ENCODE data around the gene HACE1.

HACE1 gene

DNA sequence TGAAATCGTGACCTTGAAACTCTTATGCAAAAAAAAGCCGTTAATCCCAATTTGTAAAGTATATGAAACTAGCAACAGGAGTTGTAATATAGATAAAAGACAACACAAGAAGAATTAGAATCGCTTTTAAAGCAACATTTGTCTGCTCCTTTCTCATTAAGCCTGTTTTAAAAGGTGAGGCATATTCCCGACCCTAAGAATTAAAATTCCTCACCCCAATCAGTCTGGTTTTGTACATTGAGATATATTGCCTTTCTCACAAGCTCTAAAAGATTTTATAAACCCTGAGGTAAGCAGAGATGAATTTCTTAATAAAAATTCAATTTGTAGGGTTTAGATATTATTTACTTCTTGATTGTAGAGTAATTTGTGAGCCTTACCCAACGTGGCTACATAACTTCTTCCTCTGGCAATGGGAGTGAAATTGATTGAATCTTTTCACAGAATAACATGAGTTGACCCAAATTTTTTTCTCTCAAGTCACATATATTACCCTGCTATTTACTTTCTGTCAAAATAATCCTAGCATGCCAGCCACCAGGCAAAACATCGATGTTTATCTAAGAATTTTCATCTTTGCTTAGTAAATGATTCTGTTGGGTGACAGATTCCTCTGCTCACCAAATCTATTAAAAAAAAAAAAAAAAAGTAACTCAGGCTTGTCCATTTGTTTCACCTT is 173.7 kb downstream of the HACE1 start:
- no peak for DNase-seq

DNA sequence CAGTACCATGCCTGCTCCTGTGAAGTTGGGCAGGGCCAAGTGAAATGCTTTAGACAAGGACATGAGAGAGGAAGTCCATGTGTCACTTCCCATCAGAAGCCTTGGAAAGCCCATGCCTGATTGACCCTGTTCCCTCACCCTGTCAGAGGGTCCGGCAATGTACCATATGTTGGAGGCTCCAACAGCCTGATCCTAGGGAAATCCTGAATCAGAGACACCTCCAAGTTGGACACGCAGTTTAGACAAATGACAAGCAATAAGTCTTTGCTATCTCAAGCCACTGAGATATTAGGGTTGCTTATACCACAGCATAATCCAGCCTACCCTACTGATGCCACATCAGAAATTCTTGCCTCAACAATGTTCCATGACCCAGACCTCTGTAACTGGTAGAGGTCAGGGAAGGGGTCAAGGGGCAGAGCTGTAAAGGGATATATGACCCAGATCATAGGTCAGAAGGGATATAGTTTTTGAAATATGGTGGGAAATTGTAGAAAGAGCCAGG is 174.8 kb downstream of the HACE1 start:
- DNase-seq, result no peak

DNA sequence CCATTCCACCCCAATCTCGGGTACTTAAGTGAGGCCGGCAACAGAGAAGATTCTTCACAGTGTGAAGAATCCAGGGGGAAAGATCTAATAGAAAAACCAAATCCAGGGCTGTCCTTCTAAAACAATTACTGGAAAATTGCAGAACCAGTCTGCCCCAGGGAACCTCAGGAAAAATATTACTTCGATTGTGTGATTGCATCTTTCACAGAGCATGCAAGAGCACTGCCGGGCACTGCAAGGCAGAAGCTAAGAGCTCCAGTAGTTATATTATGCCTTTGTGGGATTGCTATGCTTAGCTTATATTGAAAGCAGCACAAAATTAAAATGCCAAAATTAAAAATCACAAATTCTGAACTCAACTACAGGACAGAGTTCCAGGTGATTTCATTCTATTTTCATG is 175.9 kb downstream of the HACE1 start:
- no peak for DNase-seq

DNA sequence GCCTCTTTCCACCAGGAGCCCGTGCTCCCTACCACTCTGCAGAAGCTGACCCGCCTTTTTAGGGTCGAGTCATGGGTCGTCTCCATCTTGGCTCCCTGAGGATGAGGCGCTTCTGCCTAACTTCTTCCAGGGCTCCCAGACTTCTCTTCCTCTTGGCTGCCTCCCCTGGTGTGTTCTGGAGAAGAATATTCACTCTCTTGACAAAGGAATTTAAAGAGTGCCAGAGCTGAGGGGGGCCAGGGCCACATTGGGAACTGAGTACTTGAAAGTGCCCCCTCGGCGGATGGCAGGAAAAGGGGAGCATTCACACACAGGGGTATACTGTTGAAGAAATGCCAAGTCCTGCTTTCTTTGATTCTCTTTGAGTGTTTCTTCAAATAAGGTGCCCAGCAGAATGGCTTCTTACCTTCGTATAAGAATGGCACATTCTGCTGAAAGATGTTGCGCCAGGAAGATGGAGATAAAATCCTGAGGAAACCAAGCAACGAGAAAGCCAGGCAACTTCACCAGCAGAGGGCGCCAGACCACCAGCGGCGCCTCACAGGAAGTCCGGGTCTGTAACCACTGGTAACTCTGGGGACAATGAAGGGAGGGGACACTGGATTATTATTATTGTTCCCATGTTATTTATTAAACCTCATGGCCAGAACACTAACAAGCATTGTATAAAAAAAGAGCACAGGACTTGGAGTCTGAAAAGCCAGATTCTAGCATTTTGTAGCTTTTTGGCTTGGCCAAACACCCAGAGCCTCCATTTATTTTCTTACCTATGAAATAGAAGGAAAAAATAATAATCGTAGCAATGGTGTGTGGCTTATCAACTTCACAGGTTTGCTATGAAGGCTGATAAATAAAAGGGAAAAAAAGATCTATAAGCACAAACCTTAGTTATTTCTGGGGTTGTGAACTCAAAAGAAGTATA is 176.7 kb downstream of the HACE1 start:
- peak; percentile 78 for DNase-seq

DNA sequence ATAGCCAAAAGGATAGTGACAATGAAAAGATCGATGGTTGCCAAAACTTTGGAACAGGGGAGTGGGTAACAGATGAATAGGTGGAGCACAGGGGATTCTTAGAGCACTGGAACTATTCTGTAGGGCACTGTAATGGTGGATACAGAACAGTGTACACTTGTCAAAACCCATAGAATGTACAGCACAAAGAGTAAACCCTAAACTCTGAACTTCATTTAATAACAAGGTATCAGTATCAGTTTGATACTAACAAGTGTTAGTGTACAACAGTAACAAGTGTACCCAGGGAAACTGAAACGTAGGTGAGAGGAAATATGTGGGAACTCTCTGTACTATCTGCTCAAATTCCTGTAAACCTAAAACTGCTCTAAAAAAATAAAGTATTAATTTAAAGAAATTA is 179.2 kb downstream of the HACE1 start:
- DNase-seq, result no peak

DNA sequence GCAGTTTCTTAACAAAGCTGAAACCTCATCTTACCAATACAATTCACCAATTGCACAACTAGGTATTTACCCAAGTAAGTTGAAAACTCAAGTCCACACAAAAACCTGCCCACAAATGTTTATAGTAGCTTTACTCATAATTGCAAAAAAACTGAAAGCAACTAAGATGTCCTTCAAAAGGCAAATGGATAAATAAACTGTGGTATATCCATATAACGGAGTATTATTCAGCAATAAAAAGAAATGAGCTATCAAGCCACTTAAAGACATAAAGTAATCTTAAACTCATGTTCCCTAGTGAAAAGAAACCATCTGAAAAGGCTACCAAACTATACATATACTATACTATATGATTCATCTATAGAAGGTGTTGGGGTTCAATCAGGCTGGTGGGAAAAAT is 179.7 kb downstream of the HACE1 start:
- no peak for DNase-seq
